ENCODE results near the gene PDPK1.
"Not testable (repeated sequence)": the region's sequence is repeated elsewhere in the genome, so short reads cannot be mapped to it uniquely, and the experiment has no call there.

The PDPK1 gene

DNA sequence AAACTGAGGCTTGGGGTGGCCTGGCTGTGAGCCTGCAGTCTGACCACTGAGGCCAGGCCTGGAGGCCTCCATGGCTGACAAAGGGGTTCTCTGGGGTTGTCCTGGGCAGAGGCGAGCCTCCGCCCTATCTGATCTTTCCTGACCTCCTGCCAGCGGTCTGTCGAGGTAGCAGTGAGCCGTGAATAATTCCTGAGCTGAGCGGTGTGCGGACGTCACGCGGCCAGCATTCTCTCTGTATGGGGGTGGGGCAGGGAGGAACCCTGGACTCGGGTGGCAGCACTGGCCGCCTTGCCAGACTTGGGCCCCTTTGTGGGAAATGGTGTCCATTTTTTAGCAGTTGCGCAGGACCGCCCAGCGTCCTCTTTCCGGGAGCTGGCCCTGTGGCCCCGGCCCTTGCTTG is 74.1 kb downstream of the PDPK1 start:
- not testable (repeated sequence) for DNase-seq (ENCODE audit: low read depth, low spot score)

DNA sequence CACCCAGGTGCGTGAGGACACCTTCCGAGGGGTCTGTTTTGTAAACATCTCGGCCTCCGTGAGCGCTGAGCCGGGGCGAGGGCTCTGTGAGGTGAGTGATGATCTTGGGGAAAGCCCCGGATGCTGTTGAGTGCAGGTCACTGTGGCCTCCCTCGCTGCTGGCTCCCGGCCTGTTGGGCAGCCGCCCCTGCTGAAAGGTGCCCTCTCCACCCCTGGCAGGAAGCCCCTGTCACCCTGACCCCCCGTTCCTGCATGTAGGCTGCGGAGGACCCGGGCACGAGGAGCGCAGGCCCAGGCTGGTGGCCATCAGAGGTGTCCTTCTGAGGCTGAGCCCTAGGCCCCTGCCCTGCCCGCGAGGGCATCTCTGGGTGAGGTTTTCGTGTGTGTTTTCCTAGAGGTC is 75.4 kb downstream of the PDPK1 start:
- not testable (repeated sequence) for DNase-seq (ENCODE audit: low read depth, low spot score)

DNA sequence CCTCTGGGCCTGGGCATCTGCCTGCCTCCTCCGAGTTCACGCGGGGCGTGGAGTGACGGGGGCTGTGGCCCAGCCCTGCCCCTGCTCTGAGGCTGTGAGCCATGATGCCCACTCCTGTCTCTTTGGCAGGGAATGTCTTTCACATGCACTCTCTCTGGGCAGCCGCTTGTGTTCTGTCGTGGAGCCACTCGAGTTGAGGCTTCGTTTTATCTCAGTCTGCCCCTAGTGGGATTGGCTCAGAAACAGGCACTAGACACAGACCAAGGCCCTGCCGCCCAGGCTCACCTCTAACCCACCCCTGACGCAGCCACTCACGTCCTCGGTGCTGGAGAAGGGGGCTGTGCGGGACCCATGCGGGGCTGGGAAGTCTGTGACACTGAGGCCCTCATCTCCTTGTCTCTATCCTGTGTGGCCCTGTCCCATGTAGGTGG is 77.0 kb downstream of the PDPK1 start:
- DNase-seq (ENCODE audit: low read depth, low spot score) = no peak

DNA sequence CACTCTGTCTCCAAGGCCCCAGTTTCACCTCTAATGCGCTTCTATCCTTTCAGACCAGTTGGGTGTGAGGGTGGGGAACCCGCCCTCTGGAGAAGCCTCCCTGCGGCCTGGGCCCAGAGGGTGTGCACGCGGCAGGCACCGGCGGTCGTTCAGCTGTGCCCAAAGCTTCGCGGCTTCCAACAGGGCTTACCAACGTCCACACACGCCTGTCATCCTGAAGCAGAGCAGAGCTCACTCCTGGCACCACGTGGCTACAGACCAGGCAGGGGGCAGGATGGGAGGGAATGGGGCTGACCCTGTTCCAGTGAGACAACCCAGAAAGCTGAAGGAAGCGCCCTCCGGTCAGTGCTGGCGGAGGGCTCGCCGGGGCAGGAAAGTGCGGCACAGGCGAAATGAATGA is 81.1 kb downstream of the PDPK1 start:
- not testable (repeated sequence) for DNase-seq (ENCODE audit: low read depth, low spot score)

DNA sequence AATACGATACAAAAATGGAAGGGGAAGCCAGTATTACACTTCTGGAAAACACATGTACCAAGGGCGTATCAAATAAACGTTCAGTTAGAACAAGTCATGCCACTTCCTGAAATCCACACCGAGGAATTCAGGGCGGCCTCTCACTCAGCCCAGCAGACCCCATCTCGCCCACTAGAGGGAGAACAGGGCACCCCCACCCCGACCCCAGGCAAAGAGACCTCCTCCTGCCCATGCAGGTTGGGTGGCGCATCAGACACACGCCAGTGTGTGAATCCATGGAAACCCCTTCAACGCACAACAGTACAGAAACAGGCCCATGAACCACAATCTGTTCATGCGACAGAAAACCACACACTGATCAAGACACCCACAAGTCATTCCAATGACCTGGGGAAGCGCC is 81.8 kb downstream of the PDPK1 start:
- not testable (repeated sequence) for DNase-seq (ENCODE audit: low read depth, low spot score)

DNA sequence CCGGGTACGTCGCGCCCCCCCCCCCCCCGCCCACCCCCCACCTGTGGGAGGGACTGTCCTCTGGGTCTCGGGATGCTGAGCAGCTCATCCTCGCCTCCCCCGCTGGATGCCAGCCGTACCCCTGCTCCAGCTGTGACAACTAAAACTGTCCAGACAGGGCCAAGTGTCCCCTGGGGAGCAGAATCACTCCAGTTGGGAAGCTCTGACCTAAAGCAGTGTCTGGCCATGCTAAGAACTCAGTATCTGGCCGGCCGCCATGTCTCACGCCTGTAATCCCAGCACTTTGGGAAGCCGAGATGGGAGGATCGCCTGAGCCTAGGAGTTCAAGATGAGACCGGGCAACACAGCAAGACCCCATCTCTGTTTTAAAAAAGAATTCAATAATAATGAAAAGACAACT is 83.0 kb downstream of the PDPK1 start:
- not testable (repeated sequence) for DNase-seq (ENCODE audit: low read depth, low spot score)

DNA sequence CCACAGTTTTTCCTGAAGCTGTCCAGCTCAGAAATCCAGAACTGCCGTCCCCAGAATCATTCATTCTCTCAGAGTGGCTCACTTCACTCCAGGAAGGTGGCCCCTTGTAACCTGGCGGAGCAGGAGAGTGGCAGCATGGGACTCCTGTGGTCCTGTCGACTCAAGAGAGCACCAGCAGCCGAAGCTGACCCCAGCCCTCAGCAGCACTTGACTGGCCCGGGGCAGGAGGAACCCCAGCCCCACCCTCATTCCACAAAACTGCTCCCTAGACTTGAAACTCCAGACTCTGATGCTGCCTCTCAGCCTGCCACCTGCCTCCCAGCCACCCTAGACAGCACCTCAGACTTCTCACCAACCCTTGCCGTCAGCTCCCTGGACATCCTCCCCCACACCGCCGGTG is 83.6 kb downstream of the PDPK1 start:
- DNase-seq (ENCODE audit: low read depth, low spot score) = not testable (repeated sequence)

DNA sequence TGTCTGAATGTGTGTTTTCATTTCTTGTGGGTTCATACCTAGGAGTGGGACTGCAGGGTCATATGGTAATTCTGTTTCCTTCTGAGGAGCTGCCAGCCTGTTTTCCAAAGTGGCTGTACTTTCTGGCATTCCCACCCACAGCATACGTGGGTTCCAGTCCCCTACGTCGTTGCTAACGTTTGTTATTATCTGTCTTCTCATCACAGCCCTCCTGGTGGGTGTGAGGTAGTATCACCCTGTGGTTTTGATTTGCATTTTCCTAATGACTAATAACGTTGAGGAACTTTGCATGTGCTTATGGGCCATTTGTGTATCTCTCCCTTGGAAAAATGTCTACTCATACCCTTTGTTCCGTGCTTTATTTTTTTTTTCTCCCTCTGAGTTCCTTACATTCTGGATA is 89.3 kb downstream of the PDPK1 start:
- DNase-seq (ENCODE audit: low read depth, low spot score) = not testable (repeated sequence)

DNA sequence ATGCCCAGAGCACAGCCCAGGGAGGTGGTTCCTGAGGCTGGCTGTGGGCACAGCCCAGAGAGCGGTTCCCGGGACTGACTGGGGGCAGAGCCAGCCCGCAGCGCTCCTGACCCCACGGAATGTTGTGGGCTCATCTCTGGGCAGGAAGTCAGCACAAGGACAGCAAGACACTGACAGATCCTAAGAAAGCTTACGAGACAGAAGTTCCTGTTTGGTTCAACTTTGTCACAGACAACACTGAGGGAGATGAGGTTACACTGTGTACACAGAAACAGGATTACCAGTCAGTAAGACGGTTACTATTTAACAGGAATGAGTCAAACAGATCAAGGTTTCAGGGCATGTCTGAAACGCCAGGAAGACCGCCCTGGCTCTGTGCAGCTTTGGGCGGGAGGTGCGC is 93.4 kb downstream of the PDPK1 start:
- DNase-seq (ENCODE audit: low read depth, low spot score) = not testable (repeated sequence)

DNA sequence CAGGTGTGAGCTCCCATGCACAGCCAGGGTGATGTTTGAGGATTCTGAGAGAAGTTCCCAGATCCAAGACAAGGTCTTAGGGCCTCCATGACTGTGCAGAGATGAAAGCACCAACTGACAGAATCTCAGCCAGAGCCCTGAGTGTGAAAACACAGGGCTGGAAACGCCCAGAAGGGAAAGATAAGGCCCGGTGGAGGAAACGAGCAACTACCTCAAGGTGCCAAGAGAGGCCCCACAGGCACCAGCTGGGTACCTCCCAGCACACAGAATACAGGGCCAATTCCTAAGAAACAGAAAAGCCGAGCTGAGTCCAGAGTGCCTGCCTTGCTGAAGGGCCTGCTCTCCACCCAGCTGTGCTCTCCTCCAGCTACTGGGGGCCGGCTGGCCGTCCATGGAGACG is 94.5 kb downstream of the PDPK1 start:
- DNase-seq (ENCODE audit: low read depth, low spot score) = not testable (repeated sequence)

DNA sequence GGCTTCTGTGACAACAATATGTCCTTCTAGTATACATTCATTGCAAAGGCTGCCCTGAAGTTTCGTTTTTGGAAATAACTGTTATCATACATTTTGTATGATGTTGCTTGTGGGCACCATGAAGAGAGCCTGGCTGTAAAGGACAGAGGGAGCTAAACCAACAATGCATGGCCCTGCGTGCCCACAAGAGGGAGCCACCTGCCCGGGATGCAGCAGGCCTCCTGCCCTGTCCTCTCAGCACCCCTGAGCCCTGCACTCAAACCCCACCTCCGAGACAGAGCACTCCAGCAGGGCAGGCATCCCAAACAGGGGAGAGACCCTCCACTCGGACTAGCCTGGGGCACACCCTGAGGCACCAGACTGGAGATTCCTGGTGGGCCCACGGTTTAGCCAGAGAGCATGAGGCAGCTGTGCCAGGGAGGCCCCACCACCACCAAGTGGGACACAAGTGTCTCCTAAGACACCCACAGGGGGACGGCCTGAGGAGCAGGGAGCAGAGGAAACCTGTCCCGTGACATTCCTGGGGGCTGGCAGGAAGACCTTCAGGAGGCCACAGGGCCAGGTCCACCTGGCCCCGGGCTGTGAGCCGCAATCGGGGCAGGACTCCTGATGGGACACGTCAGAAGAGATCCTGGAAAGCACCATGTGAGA is 101.4 kb downstream of the PDPK1 start:
- not testable (repeated sequence) for DNase-seq (ENCODE audit: low read depth, low spot score)

DNA sequence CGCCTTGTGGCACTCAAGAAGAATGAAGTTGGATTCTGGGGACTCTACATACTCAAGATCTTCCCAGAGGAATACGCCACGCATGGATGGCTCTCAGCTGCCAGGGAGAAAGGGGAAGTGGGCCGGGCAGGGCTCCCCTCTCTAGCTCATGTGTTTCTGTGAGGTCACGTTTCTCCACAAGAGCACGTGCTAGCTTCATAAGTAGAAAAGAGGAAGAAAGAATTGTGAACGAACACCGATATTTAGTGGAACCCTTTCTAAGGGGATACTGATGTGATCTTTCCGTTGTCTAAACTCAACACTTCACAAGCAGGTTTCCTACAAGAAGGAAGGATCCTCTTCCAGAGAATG is 101.9 kb downstream of the PDPK1 start:
- DNase-seq (ENCODE audit: low read depth, low spot score) = not testable (repeated sequence)

DNA sequence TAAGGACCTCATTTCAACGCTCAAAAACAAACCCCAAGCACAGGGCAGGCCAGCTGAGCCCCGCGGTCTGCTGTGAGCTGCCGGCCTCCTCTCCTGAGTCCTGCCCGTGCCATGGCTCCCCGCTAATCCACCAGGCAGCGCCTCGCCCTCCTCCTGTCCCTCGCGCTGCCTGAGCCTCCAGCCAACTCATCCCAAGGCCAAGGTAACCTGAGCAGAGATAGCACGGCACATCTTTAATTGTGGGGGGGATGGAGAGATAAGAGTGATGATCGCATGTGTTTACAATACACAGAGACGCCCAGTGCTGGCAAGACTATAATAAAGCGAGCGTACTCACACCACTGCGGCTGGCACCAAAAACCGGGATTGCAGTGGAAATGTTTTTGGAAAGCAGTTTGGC is 104.7 kb downstream of the PDPK1 start:
- DNase-seq (ENCODE audit: low read depth, low spot score) = not testable (repeated sequence)

DNA sequence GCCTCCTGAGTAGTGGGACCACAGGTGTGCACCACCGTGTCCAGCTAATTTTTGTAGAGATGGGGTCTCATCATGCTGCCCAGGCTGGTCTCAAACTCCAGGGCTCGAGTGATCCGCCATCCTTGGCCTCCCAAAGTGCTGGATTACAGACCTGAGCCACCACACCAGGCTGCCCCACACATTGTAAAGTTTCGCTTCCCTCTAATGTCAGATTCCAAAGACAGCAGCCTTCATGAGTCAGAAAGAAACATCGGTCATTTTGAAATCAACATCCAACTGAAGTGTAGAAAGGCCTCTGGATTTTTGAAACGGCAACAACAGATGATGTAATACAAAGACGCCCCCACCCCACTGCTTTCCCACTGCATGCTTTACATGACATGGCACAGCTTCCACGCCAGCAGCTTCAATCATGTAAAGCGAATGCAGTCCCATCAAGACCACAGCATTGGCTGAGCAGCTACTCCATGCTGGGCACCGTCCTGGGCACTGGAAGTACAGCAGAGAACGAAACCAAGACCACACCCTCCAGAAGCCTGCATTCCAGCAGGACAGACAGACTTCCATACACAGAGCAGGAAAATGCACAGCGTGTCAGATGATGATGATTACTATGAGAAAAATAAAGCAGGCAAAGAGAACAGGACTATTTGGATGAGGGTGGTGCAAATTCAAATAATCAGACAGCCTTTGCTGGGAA is 107.1 kb downstream of the PDPK1 start:
- not testable (repeated sequence) for DNase-seq (ENCODE audit: low read depth, low spot score)

DNA sequence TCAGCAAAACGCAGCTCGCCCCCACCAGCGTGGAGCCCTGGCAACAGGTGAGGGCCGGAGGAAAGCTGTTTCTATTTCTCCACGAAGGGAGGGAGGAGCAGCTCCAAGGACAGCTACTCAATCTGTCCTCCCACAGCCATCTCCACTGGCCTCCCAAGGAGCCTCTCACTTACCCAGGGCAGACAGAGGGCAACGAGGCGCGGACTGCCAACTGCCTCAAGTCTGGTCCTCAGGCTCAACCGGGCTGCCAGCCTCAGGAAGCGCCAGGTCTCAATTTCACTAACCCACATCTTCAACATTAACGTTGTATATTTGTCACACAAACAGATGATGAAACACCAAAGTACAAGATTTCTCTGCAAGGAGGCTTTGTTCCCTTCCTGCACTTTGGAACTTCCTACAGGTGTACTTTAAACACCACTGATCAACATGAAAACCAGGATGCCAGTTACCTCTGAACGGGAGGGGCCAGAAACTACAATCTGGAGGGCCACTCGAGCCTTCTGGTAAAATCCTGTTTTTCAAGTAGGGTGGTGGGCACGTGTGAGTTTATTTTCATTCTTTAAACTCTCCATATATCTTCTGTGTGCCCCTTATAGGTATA is 113.5 kb downstream of the PDPK1 start:
- not testable (repeated sequence) for DNase-seq (ENCODE audit: low read depth, low spot score)

All from smooth muscle cell of the brain vasculature (primary cell).